Gastroesophageal sphincter (tissue), 4 donors: ENCODE results near the gene EEF1A2. TPM values are rescaled to one million over a fixed set of nuclear protein-coding genes. Genes with fewer than 3 reads are reported as not detected.

Experiments
- ATAC-seq: fragments of 150-250 bp; one replicate; pipeline ENCODE4 v1.9.1; 2016; ENCODE audit warnings: mild to moderate bottlenecking, moderate library complexity
- H3K27ac ChIP-seq, 4 donors: fragments of 200-600 bp; sonication (generic) in 3 of 4; 1 replicate in 3 of 4; 2 replicates in 1 of 4; pipeline ENCODE4 v1.5.1; 2016 to 2019
- H3K27me3 ChIP-seq: fragments of 200-600 bp; sonication (generic); one replicate; pipeline ENCODE4 v1.5.1; 2019
- H3K36me3 ChIP-seq, 2 donors: fragments of 200-600 bp; sonication (generic); one replicate each; pipeline ENCODE4 v1.5.1; 2019; ENCODE audit warnings: control low read depth in 1 of 2
- H3K4me1 ChIP-seq, 3 donors: fragments of 200-600 bp; sonication (generic); 1 replicate in 2 of 3; 2 replicates in 1 of 3; pipeline ENCODE4 v1.5.1; 2016 to 2019; ENCODE audit warnings: control low read depth in 2 of 3
- H3K4me3 ChIP-seq, 2 donors: fragments of 200-600 bp; sonication (generic); one replicate each; pipeline ENCODE4 v1.5.1; 2019; ENCODE audit warnings: mild to moderate bottlenecking in 1 of 2, moderate library complexity in 1 of 2
- H3K9me3 ChIP-seq, 3 donors: fragments of 200-600 bp; sonication (generic); one replicate each; pipeline ENCODE4 v1.5.1; 2017 to 2019; ENCODE audit warnings: control low read depth in 2 of 3
- CTCF ChIP-seq, 4 experiments: fragments of 200-600 bp in 2 of 4; fragments of 450-650 bp in 2 of 4; sonication (generic) in 1 of 4; IDR thresholded peaks; one replicate each; pipeline ENCODE4 v1.5.1; 2017 to 2019; ENCODE audit warnings: antibody characterized with exemption in 4 of 4, mild to moderate bottlenecking in 2 of 4, moderate library complexity in 2 of 4
- EP300 ChIP-seq: sonication (generic); formaldehyde crosslinking; IDR thresholded peaks from one replicate; pipeline ENCODE4 v1.6.1; 2017; ENCODE audit warnings: antibody characterized with exemption, mild to moderate bottlenecking
- POLR2A ChIP-seq, 2 donors: fragments of 450-650 bp; IDR thresholded peaks; one replicate each; pipeline ENCODE4 v1.6.1; 2017; ENCODE audit warnings: antibody characterized with exemption in 2 of 2, mild to moderate bottlenecking in 2 of 2, moderate library complexity in 1 of 2
- POLR2AphosphoS5 ChIP-seq: sonication (generic); formaldehyde crosslinking; IDR thresholded peaks from one replicate; pipeline ENCODE4 v1.6.1; 2017; ENCODE audit warnings: antibody characterized with exemption
- WGBS, 2 donors: methylation state at CpG; one replicate each; pipeline ENCODE4 v1.1.5; 2018; ENCODE audit warnings: low coverage in 1 of 2; 5-methylcytosine and 5-hydroxymethylcytosine counted together
- total RNA-seq, 4 donors: library from RNA; depleted of rRNA; stranded (reverse); fragments of >200 nt; gene quantifications; one replicate each; pipeline ENCODE4 v1.1.0, GENCODE V29; 2016

EEF1A2 gene
- total RNA-seq, 4 donors from 2014 or later, result 0.47 to 6.5 (median 3.4) TPM

- Histone ChIP-seq H3K4me3 (no peak overlapping the region), H3K9me3 (no peaks in the 10 kb centered on the region), H3K27me3 (peaks cover 99% of the 10 kb centered on the region), H3K36me3 (no peaks in the 10 kb centered on the region), H3K27ac (no peak overlapping the region), H3K4me1 (peaks cover 0 to 14% (median 10%) of the 10 kb centered on the region in 3 donors)
- no peak for ATAC-seq
- no CpG with 5 or more reads among the region's 10 CpGs for whole genome bisulfite sequencing, 2 donors
- TF ChIP-seq POLR2A (IDR thresholded peaks at IDR 0.05) (no peak), EP300 (no peak), POLR2AphosphoS5 (no peak), CTCF (IDR thresholded peaks at IDR 0.05) (no peak)
These were observed 28.5 kb downstream of the EEF1A2 start for GRCh38 chr20:63470410-63470809.

- H3K9me3 ChIP-seq, result no peaks in the 10 kb centered on the region
- peaks cover 0 to 14% (median 10%) of the 10 kb centered on the region in 3 donors for H3K4me1 ChIP-seq
- no peak overlapping the region for H3K27ac ChIP-seq
- peaks cover 99% of the 10 kb centered on the region for H3K27me3 ChIP-seq
- H3K4me3 ChIP-seq, result no peak overlapping the region
- H3K36me3 ChIP-seq, result no peaks in the 10 kb centered on the region
- no peak for TF ChIP-seq CTCF (IDR thresholded peaks at IDR 0.05)
- no peak for TF ChIP-seq EP300
- no peak for TF ChIP-seq POLR2A (IDR thresholded peaks at IDR 0.05)
- ATAC-seq, result no peak
- 70% methylated on average over 5 of the region's 13 CpGs; no CpG with 5 or more reads in 1 of the 2 donors for WGBS, 2 donors
These were observed 29.2 kb downstream of the EEF1A2 start for GRCh38 chr20:63469713-63470101.

- 70% methylated on average over 2 of the region's 22 CpGs; no CpG with 5 or more reads in 1 of the 2 donors for WGBS, 2 donors
- H3K27me3 ChIP-seq, result peaks cover 99% of the 10 kb centered on the region
- no peak for ATAC-seq
These were observed 29.7 kb downstream of the EEF1A2 start for GRCh38 chr20:63469019-63469712.

GRCh38 chr20:63468421-63468820, 30.5 kb downstream of the EEF1A2 start:
- Histone ChIP-seq H3K4me1 (peaks cover 0 to 14% (median 10%) of the 10 kb centered on the region in 3 donors), H3K27ac (no peak overlapping the region), H3K4me3 (no peak overlapping the region), H3K27me3 (peaks cover 99% of the 10 kb centered on the region), H3K9me3 (no peaks in the 10 kb centered on the region), H3K36me3 (no peaks in the 10 kb centered on the region)
- ATAC-seq, result no peak
- 100% methylated on average over 1 to 2 of the region's 12 CpGs for WGBS, 2 donors
- no peak for TF ChIP-seq EP300
- TF ChIP-seq CTCF (IDR thresholded peaks at IDR 0.05), result no peak
- no peak for TF ChIP-seq POLR2A (IDR thresholded peaks at IDR 0.05)
- TF ChIP-seq POLR2AphosphoS5, result no peak

More at GRCh38 chr20:63469019-63469712, 29.7 kb downstream of the EEF1A2 start:
- peaks cover 0 to 14% (median 10%) of the 10 kb centered on the region in 3 donors for H3K4me1 ChIP-seq
- no peak for TF ChIP-seq EP300
- no peak for TF ChIP-seq POLR2AphosphoS5
- TF ChIP-seq POLR2A (IDR thresholded peaks at IDR 0.05), result no peak
- TF ChIP-seq CTCF (IDR thresholded peaks at IDR 0.05), result no peak
- no peak overlapping the region for H3K4me3 ChIP-seq
- no peak overlapping the region for H3K27ac ChIP-seq
- no peaks in the 10 kb centered on the region for H3K9me3 ChIP-seq
- H3K36me3 ChIP-seq, result no peaks in the 10 kb centered on the region
